Natural killer cell treated with Interleukin-12 subunit alpha and Interleukin-12 subunit beta and Interleukin-15 and Interleukin-18, amount 100 ng/mL, for 72 hours (primary cell): ENCODE results near the gene PTPRD. TPM values are rescaled to one million over a fixed set of nuclear protein-coding genes. Genes with fewer than 3 reads are reported as not detected.
"Not testable (repeated sequence)": the region's sequence is repeated elsewhere in the genome, so short reads cannot be mapped to it uniquely, and the experiment has no call there.

Source experiments
- ATAC-seq, 2 donors: fragments of 150-1000 bp; cut with Tn5 transposase in 1 of 2; sonication (Bioruptor Pico), chemical (Tn5 transposase) in 1 of 2; 2 replicates each; pipeline ENCODE4 v1.10.0; 2021
- DNase-seq: peaks from one replicate; pipeline ENCODE4 v3.0.0; 2022; ENCODE audit warnings: low spot score
- H3K27ac Mint-ChIP-seq, 2 donors: 1 replicate in 1 of 2; 2 replicates in 1 of 2; pipeline ENCODE4 v1.8.0; 2022; ENCODE audit warnings: mixed read lengths in 2 of 2, mild to moderate bottlenecking in 1 of 2, moderate library complexity in 1 of 2
- H3K27me3 Mint-ChIP-seq, 2 donors: 1 replicate in 1 of 2; 2 replicates in 1 of 2; pipeline ENCODE4 v1.8.0; 2022; ENCODE audit warnings: mixed read lengths in 2 of 2
- H3K36me3 Mint-ChIP-seq: one replicate; pipeline ENCODE4 v1.8.0; 2022; ENCODE audit warnings: mixed read lengths
- H3K4me1 Mint-ChIP-seq, 2 donors: 1 replicate in 1 of 2; 2 replicates in 1 of 2; pipeline ENCODE4 v1.8.0; 2022; ENCODE audit warnings: low read depth in 2 of 2, mixed read lengths in 2 of 2, mild to moderate bottlenecking in 1 of 2
- H3K4me3 Mint-ChIP-seq: one replicate; pipeline ENCODE4 v1.8.0; 2022; ENCODE audit warnings: mixed read lengths
- H3K9me3 Mint-ChIP-seq: 2 replicates; pipeline ENCODE4 v1.8.0; 2022; ENCODE audit warnings: mixed read lengths
- total RNA-seq, 2 donors: library from RNA; stranded (reverse); gene quantifications; one replicate each; pipeline ENCODE4 v1.2.3, GENCODE V29; 2022

Gene PTPRD
- total RNA-seq, 2 donors from 2014 or later, result 0.53 to 3.7 TPM

DNA sequence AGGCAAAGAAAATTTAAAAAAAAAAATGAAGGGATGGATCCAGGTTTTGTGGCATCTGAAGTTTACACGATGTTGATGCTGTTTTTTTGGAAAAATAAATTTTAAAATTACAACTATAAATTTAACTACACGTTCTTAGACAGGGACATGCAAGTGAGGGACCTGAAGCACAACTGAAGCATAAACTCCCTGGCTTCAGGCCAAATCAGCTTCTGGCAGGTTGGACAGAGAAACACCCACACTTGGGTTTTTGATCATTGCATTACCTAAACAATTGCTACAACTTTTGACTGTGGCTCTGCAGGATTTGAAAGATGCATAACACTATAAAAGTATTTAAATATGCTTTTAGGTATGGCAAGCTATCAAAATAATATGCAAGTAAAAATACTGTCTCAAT, 1494.9 kb downstream of the PTPRD start:
- H3K9me3 Mint-ChIP-seq, result peaks cover 9% of the 10 kb centered on the region
- no peak overlapping the region for H3K4me3 Mint-ChIP-seq
- no peaks in the 10 kb centered on the region for H3K36me3 Mint-ChIP-seq
- no peak overlapping the region for H3K27ac Mint-ChIP-seq
- ATAC-seq, result no peak
- no peaks in the 10 kb centered on the region for H3K27me3 Mint-ChIP-seq
- no peak for DNase-seq
- H3K4me1 Mint-ChIP-seq, result no peaks in the 10 kb centered on the region

DNA sequence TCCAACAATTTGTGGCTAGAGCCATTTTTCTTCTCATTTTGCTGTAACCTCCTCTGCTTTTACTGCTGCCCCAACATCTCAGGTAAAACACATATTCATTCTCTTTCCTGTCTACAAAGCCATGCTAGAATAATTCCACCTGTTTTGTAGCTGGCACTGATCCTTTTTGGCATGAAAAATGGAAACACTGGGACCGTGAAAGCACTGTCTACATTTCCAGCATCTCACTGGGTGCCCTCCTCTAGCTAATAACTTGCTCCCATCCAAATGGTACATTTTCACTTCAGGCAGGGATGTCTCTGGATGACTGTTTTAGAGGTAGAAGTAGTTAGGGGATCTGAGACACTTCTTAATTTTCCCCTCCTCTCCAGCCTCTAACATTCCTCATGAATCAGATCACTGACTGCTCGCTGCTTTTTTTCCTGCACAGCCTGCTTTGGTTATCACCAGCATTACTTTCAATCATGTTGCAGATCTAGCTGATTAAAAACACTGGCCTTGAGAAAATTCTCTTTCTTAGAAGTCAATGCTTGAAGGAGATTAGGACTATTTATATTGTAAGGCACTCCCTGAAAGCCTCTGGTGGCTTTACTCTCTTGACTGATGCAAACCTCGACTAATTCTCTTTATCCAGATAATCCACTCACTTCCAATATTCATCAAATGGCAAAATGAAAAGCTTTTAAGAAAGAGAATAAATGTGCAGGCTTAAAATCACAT, 1500.6 kb downstream of the PTPRD start:
- peaks cover 17% of the 10 kb centered on the region for H3K9me3 Mint-ChIP-seq

DNA sequence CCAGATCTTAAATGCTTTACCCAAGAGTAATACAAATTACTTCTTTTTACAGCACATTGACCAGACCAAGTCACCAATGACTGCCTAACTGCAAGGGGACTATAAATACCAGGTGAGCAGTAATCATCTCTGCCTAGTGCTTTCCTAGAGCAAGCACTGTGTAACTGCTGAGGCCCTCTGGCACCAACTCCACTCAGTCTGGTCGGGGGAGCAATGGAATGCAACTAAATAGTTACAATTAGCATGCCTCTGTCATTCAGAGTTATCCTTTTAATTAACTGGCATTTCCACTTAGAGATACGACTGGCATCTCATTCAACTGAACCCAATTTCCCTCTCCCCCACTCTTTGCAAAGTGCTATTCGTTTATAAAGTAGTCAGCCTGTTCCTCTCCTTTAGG, 1504.2 kb downstream of the PTPRD start:
- ATAC-seq, result no peak
- peaks cover 15% of the 10 kb centered on the region for H3K9me3 Mint-ChIP-seq
- no peak for DNase-seq
- no peaks in the 10 kb centered on the region for H3K27me3 Mint-ChIP-seq
- H3K36me3 Mint-ChIP-seq, result peaks cover 5% of the 10 kb centered on the region
- H3K27ac Mint-ChIP-seq, result no peak overlapping the region
- no peak overlapping the region for H3K4me3 Mint-ChIP-seq
- H3K4me1 Mint-ChIP-seq, result no peaks in the 10 kb centered on the region

More for the DNA sequence above, 1500.6 kb downstream of the PTPRD start:
- no peak for DNase-seq
- ATAC-seq, result no peak
- Mint-ChIP-seq H3K27ac (no peak overlapping the region), H3K36me3 (no peaks in the 10 kb centered on the region), H3K4me3 (no peak overlapping the region), H3K27me3 (no peaks in the 10 kb centered on the region), H3K4me1 (no peaks in the 10 kb centered on the region)

DNA sequence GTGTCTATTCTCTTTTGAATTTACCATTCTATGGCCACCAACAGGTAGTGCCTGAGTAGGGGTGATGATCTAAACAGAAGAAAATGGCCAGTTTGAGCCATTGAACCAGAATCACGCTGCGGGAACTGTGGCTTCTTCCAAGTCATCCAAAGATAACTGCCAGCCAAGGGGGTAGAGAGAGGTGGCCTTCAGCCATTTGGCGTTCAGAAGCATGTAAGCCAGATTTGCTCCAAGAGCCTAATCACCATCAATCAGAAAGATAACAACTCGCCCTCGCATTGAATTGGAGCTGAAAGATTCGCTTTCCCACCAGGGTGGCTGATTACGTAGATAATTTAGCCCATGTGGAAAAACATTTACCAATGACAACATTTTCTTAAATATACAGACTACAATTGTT, 1510.5 kb downstream of the PTPRD start:
- DNase-seq, result no peak
- Mint-ChIP-seq H3K36me3 (peaks cover 5% of the 10 kb centered on the region), H3K27me3 (no peaks in the 10 kb centered on the region), H3K4me1 (no peaks in the 10 kb centered on the region), H3K9me3 (peaks cover 7% of the 10 kb centered on the region), H3K27ac (no peak overlapping the region), H3K4me3 (no peak overlapping the region)
- no peak for ATAC-seq

DNA sequence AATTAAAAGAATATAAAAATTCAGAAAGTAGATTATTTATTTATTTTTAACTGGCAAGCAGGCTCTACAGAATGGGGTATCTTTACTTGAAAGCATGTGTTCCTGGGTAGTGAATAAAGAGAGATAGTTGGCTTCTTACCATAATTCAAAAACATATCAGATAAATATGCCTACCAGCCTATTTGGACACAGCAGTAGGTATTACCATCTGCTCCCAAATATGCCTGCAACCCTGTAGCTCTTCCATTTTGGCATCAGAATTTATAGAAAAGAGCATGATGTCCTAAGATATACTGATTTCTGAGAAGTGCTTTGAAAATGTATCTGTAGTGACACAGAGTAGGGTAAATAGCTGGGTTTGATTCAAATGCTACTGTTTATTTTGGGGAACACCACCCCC, 1512.7 kb downstream of the PTPRD start:
- Mint-ChIP-seq H3K36me3 (no peaks in the 10 kb centered on the region), H3K4me3 (no peak overlapping the region), H3K4me1 (no peaks in the 10 kb centered on the region), H3K27me3 (no peaks in the 10 kb centered on the region), H3K27ac (no peak overlapping the region), H3K9me3 (peaks cover 12% of the 10 kb centered on the region)
- DNase-seq (no peak), ATAC-seq (no peak)

DNA sequence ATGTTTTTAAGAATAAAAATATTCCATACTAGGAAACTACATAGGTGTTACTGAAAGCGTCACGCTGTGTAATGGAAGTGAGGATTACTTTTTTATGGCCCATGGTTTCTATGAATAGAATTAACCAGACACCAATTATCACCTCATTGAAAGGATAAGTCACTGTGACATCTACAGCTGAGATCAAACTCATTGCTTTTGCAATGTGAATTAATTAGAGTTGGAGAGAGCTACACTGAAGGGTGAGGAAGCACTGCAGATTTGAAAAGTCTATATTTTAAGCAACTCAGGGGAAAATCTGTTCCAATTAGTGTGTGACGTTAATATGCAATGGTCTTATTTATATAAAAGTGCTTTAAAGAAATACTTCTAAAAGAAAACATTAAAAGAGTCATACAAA, 1513.2 kb downstream of the PTPRD start:
- H3K27ac Mint-ChIP-seq, result no peak overlapping the region
- ATAC-seq, result no peak
- H3K4me1 Mint-ChIP-seq, result no peaks in the 10 kb centered on the region
- H3K9me3 Mint-ChIP-seq, result peaks cover 10% of the 10 kb centered on the region
- no peak for DNase-seq
- no peaks in the 10 kb centered on the region for H3K36me3 Mint-ChIP-seq
- H3K27me3 Mint-ChIP-seq, result no peaks in the 10 kb centered on the region
- H3K4me3 Mint-ChIP-seq, result no peak overlapping the region

DNA sequence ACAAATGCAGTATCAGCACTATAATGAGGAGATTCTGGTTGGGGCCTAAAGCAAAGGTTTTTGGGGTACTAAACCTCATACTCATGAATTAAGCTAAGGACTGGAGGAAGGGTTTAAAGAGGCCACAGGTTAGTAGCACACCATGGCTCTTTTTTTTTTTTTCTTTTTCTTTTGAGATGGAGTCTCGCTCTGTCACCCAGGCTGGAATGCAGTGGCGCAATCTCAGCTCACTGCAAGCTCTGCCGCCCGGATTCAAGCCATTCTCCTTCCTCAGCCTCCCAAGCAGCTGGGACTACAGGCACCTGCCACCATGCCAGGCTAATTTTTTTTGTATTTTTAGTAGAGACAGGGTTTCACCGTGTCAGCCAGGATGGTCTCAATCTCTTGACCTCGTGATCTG, 1515.5 kb downstream of the PTPRD start:
- H3K9me3 Mint-ChIP-seq, H3K27ac Mint-ChIP-seq, DNase-seq, H3K4me3 Mint-ChIP-seq, H3K27me3 Mint-ChIP-seq, H3K36me3 Mint-ChIP-seq, ATAC-seq, H3K4me1 Mint-ChIP-seq: not testable (repeated sequence)

DNA sequence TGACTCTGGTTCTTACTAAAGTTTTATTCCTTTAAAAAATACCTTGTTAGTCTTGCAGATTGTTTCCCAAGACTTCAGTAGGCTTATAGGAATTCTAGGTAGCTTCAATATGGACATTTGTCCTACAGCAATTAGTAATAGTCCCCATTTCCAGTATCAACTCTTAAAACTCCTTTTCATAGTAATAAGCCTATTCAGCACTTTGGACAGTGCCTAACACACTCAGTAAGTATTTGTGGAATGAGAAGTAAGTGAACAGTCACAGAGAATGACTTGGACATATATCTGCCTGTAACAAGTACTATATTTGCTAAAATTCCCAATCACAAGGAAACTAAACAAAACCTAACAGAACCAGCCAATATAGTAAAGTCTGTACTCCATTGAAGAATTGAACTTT, 1521.4 kb downstream of the PTPRD start:
- H3K27me3 Mint-ChIP-seq, result no peaks in the 10 kb centered on the region

DNA sequence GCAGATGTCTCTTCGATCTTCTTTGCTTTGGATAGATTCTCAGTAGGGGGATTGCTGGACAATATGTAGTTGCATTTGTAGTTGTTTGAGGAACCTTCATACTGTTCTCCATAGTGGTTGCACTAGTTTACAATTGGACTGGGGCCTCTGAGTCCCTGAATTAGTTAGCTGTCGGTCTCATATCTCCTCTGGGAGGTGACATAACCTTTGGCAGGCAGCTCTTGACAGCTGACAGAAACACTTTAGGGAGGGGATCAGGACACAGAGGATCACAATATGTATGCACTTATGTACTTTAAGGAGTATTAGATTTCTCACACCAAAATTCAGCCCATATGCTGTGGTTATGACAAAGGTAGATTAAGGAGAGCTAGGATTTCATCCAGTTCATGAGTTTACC, 1533.3 kb downstream of the PTPRD start:
- no peak for DNase-seq
- ATAC-seq, result no peak
- H3K4me1 Mint-ChIP-seq, result no peaks in the 10 kb centered on the region
- H3K9me3 Mint-ChIP-seq, result peaks cover 33% of the 10 kb centered on the region
- H3K4me3 Mint-ChIP-seq, result no peak overlapping the region
- H3K36me3 Mint-ChIP-seq, result peaks cover 15% of the 10 kb centered on the region
- H3K27ac Mint-ChIP-seq, result no peak overlapping the region
- no peaks in the 10 kb centered on the region for H3K27me3 Mint-ChIP-seq

More for the DNA sequence above, 1521.4 kb downstream of the PTPRD start:
- no peaks in the 10 kb centered on the region for H3K4me1 Mint-ChIP-seq
- peaks cover 8% of the 10 kb centered on the region for H3K9me3 Mint-ChIP-seq
- no peaks in the 10 kb centered on the region for H3K36me3 Mint-ChIP-seq
- ATAC-seq (no peak), DNase-seq (no peak)
- H3K4me3 Mint-ChIP-seq, result no peak overlapping the region
- no peak overlapping the region for H3K27ac Mint-ChIP-seq

DNA sequence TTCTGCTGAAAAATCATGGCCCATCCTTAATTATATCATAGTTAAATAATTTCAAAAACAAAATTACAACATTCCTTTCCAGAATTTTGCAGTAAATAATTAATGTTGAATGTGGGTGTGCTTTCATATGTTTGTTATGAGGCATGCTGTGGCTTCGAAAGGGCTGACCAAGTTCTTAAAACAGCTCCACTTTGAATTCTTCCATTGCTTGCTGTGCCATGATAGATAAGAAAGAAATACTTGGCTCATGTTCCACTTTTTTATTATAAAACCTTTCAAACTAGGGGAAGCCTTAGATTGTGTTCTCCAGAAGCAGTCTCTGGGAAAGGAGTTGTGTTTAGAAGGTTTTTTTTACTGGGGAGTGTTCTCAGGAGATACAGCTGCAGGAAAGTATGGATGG, 1534.5 kb downstream of the PTPRD start:
- H3K9me3 Mint-ChIP-seq, result peaks cover 33% of the 10 kb centered on the region
- H3K27ac Mint-ChIP-seq, result no peak overlapping the region
- no peak for DNase-seq
- no peak for ATAC-seq
- H3K4me1 Mint-ChIP-seq, result no peaks in the 10 kb centered on the region
- H3K36me3 Mint-ChIP-seq, result peaks cover 15% of the 10 kb centered on the region
- H3K4me3 Mint-ChIP-seq, result no peak overlapping the region
- H3K27me3 Mint-ChIP-seq, result no peaks in the 10 kb centered on the region

DNA sequence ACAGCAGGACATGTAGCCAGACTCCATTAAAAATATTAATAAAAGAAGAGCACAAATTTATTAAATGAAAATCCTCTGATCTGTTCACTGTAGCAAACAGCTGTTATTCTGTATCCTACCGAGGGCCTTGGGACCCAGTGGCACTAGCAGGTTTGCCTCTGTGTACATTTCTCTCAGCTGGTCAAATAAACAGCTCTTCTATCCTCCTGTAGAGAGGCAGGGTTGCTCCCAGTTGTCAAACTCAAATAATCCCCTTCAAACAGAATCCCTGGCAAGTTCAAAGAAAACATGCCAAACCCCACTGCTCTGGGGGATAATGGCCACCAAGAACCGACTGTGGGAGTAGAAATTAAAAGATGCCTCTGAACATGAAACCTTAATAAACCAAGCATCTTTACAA, 1551.2 kb downstream of the PTPRD start:
- H3K27me3 Mint-ChIP-seq, result no peaks in the 10 kb centered on the region
- H3K4me3 Mint-ChIP-seq, result no peak overlapping the region
- no peak for ATAC-seq

DNA sequence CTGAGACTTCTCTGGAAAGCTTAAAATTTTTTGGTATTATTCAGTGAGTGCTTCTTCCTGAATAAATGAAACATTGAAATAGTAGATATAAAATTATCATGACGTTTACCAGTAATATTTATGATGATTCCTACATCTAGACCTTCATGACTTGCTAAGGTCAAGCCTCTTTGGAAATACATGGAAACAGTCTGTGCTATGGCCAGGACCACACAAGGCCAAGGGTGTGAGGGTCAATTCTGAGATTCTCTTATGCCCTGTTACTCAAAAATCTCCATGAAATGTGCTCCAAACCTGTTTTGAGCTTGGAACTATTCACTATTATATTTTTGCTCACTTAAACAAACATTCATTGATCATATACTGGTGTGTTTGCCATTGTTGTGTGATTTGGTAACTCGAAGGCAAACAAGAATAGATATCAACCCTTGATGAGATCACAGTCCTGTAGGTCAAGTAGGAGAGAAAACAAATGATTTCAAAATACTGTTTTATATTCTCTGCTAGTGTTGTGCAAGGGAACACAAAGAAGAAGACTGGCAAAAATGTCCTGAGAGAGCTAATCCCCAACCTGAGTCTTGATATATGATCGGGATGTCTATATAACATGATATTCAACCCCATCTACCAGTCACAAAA, 1558.3 kb downstream of the PTPRD start:
- ATAC-seq (no peak), DNase-seq (no peak)
- peaks cover 5% of the 10 kb centered on the region for H3K36me3 Mint-ChIP-seq
- peaks cover 8% of the 10 kb centered on the region for H3K9me3 Mint-ChIP-seq
- H3K27ac Mint-ChIP-seq, result no peak overlapping the region
- H3K4me3 Mint-ChIP-seq, result no peak overlapping the region
- H3K27me3 Mint-ChIP-seq, result no peaks in the 10 kb centered on the region
- H3K4me1 Mint-ChIP-seq, result no peaks in the 10 kb centered on the region

More for the DNA sequence above, 1551.2 kb downstream of the PTPRD start:
- peaks cover 5% of the 10 kb centered on the region for H3K36me3 Mint-ChIP-seq
- H3K4me1 Mint-ChIP-seq, result no peaks in the 10 kb centered on the region
- H3K9me3 Mint-ChIP-seq, result peaks cover 18% of the 10 kb centered on the region
- H3K27ac Mint-ChIP-seq, result no peak overlapping the region
- no peak for DNase-seq

DNA sequence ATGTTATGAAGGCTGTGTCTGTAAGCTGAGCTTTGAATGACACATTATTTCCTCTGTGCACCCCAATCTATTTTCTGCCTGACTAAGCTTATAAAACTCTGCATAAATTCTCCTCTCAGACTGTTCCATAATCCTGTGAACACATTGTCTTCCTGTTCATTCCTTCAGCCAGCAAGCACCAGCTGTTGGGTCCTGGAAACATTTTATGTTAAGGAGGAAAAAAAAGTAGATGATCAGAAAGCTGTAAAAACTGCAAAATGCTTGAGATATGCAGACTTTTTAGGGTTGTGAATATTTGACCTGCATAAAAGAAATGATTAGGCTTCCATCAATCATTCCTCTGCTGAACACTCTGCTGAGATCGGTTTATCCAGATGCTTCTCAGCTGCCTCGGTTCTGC, 1567.2 kb downstream of the PTPRD start:
- ATAC-seq (no peak), DNase-seq (no peak)
- H3K4me3 Mint-ChIP-seq, result no peak overlapping the region
- H3K9me3 Mint-ChIP-seq, result peaks cover 4% of the 10 kb centered on the region
- no peaks in the 10 kb centered on the region for H3K27me3 Mint-ChIP-seq
- H3K27ac Mint-ChIP-seq, result no peak overlapping the region
- no peaks in the 10 kb centered on the region for H3K4me1 Mint-ChIP-seq
- H3K36me3 Mint-ChIP-seq, result no peaks in the 10 kb centered on the region

DNA sequence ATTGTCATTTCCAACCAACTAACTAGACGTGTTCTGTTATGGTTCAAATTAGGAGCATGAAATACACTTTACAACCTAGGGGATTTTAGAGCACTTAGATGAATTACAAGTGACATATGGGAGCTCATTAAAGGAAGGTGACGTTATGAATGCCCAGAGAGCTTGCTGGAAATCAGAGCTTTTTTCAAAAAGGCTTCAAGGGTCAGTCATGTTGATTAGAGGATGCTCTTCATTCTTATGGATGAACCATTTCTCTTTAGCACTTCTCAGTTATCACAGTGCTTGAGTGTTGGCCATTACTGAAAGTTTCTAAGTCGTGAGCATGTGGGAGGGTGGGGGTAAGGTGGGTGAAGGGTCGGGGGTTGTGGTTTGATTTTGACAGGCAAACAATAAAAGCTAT, 1567.7 kb downstream of the PTPRD start:
- no peak overlapping the region for H3K27ac Mint-ChIP-seq
- no peaks in the 10 kb centered on the region for H3K27me3 Mint-ChIP-seq
- H3K4me3 Mint-ChIP-seq, result no peak overlapping the region
- peaks cover 4% of the 10 kb centered on the region for H3K9me3 Mint-ChIP-seq
- H3K4me1 Mint-ChIP-seq, result no peaks in the 10 kb centered on the region
- DNase-seq, result no peak
- ATAC-seq, result no peak
- H3K36me3 Mint-ChIP-seq, result no peaks in the 10 kb centered on the region

DNA sequence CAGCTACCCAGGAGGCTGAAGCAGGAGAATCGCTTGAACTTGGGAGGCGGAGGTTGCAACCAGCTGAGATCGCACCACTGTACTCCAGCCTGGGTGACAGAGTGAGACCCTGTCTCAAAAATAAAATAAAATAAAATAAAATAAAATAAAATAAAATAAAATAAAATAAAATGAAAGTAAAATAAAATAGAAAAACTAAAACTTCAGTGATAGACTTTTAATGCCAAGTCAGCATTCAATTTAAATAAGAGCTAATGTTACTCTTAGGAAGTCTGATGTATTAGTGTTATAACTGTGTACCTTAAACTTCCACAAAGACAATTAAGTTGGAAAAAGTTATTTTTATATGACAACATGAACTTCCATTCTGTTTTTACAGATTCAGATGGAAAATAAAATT, 1569.0 kb downstream of the PTPRD start:
- not testable (repeated sequence) for H3K27me3 Mint-ChIP-seq, H3K36me3 Mint-ChIP-seq, ATAC-seq, H3K4me3 Mint-ChIP-seq, H3K9me3 Mint-ChIP-seq, H3K27ac Mint-ChIP-seq, H3K4me1 Mint-ChIP-seq, DNase-seq
